Keratinocyte (primary cell): ENCODE results near the gene NFASC. TPM values are rescaled to one million over a fixed set of nuclear protein-coding genes. Genes with fewer than 3 reads are reported as not detected.

Experiments used
- DNase-seq: peaks from one replicate; pipeline ENCODE4 v3.0.0-alpha.2; 2011; ENCODE audit warnings: low read depth, missing footprints, low spot score
- FAIRE-seq: peaks from 2 replicates; lab custom pipeline; 2011; peaks lifted over from hg19 to GRCh38; lab: Jason Lieb, UNC
- H2AFZ ChIP-seq: 2 replicates; pipeline ENCODE4 v1.6.0; 2012; ENCODE audit warnings: low read length, control low read depth, inconsistent platforms; ENCODE audit not compliant: control insufficient read depth
- H3K27ac ChIP-seq: 2 replicates; pipeline ENCODE4 v1.5.1; 2011; ENCODE audit warnings: low read length; ENCODE audit not compliant: control insufficient read depth, insufficient read depth
- H3K27me3 ChIP-seq: 3 replicates; pipeline ENCODE4 v1.6.0; 2011; ENCODE audit warnings: low read length; ENCODE audit not compliant: control insufficient read depth, insufficient read depth; ENCODE audit errors: extremely low read depth
- H3K36me3 ChIP-seq, 2 experiments: 2 replicates in 1 of 2; 3 replicates in 1 of 2; pipeline ENCODE4 v1.5.1; 2011; ENCODE audit warnings: low read length in 2 of 2, mild to moderate bottlenecking in 1 of 2; ENCODE audit not compliant: control insufficient read depth in 2 of 2, insufficient read depth in 2 of 2; ENCODE audit errors: extremely low read depth in 1 of 2
- H3K4me1 ChIP-seq: 3 replicates; pipeline ENCODE4 v1.5.1; 2011; ENCODE audit warnings: low read length; ENCODE audit not compliant: control insufficient read depth, insufficient read depth; ENCODE audit errors: extremely low read depth
- H3K4me2 ChIP-seq: 3 replicates; pipeline ENCODE4 v1.6.0; 2011; ENCODE audit warnings: low read depth, low read length; ENCODE audit not compliant: control insufficient read depth, insufficient read depth; ENCODE audit errors: extremely low read depth
- H3K4me3 ChIP-seq, 3 experiments: fragments of 200-600 bp in 1 of 3; sonication (generic) in 1 of 3; 2 replicates in 2 of 3; 3 replicates in 1 of 3; pipeline ENCODE4 v1.5.1; 2011 to 2016; ENCODE audit warnings: low read length in 3 of 3, mild to moderate bottlenecking in 3 of 3, control low read depth in 2 of 3, inconsistent platforms in 1 of 3, low read depth in 1 of 3, mixed read lengths in 1 of 3, mixed run types in 1 of 3, moderate library complexity in 1 of 3; ENCODE audit not compliant: control insufficient read depth in 2 of 3, insufficient read depth in 2 of 3; ENCODE audit errors: extremely low read depth in 1 of 3
- H3K79me2 ChIP-seq: 2 replicates; pipeline ENCODE4 v1.6.0; 2012; ENCODE audit warnings: low read length; ENCODE audit not compliant: control insufficient read depth, insufficient read depth
- H3K9ac ChIP-seq: 3 replicates; pipeline ENCODE4 v1.6.0; 2011; ENCODE audit warnings: low read length; ENCODE audit not compliant: control insufficient read depth, insufficient read depth; ENCODE audit errors: extremely low read depth
- H3K9me1 ChIP-seq: 3 replicates; pipeline ENCODE4 v1.6.0; 2011; ENCODE audit warnings: low read length; ENCODE audit not compliant: control insufficient read depth, insufficient read depth; ENCODE audit errors: extremely low read depth
- H3K9me3 ChIP-seq: 2 replicates; pipeline ENCODE4 v1.5.1; 2012; ENCODE audit warnings: low read depth, low read length; ENCODE audit not compliant: control insufficient read depth
- H4K20me1 ChIP-seq: 3 replicates; pipeline ENCODE4 v1.6.0; 2011; ENCODE audit warnings: low read length; ENCODE audit not compliant: control insufficient read depth, insufficient read depth; ENCODE audit errors: extremely low read depth
- EZH2 ChIP-seq: IDR thresholded peaks from one replicate; pipeline ENCODE4 v1.6.1; 2012; ENCODE audit warnings: inconsistent platforms, mild to moderate bottlenecking, low read length, moderate library complexity
- dilution Hi-C: fragments of 300-500 bp; cut with MboI; formaldehyde crosslinking; loops from one replicate; pipeline ENCODE4 v1.7.0; 2020; ENCODE audit warnings: low sequenced_read_pairs; ENCODE audit not compliant: extremely low pct_ligation_motif_present
- polyA plus RNA-seq, 5 experiments: library from polyadenylated mRNA; depleted of rRNA in 3 of 5; stranded (reverse) in 3 of 5; stranded (forward) in 1 of 5; unstranded in 1 of 5; fragments of >200 nt; gene quantifications; 1 replicate in 1 of 5; 2 replicates in 3 of 5; 3 replicates in 1 of 5; pipeline versions ENCODE4 v1.2.1 to v1.2.3, GENCODE V29; 2011 to 2012; ENCODE audit warnings: missing spikeins in 2 of 5, low read depth in 1 of 5, low replicate concordance in 1 of 5
- TF ChIP-seq, protein P1 (sequence below), 3 experiments: IDR thresholded peaks in 1 of 3; conservative IDR thresholded peaks in 1 of 3; optimal IDR thresholded peaks in 1 of 3; 2 replicates in 2 of 3; 3 replicates in 1 of 3; pipeline versions ENCODE3 to v1.5.1; 2011; ENCODE audit warnings: low read length in 3 of 3, mild to moderate bottlenecking in 3 of 3, moderate library complexity in 2 of 3, control low read depth in 1 of 3, inconsistent platforms in 1 of 3; ENCODE audit not compliant: insufficient read depth in 2 of 3; ENCODE audit errors: extremely low read depth in 1 of 3

NFASC gene
- polyA plus RNA-seq, 1 donor (not counting 4 experiments of a cell fraction or from before 2014, with no cell fraction given), result 4.3 TPM

DNA sequence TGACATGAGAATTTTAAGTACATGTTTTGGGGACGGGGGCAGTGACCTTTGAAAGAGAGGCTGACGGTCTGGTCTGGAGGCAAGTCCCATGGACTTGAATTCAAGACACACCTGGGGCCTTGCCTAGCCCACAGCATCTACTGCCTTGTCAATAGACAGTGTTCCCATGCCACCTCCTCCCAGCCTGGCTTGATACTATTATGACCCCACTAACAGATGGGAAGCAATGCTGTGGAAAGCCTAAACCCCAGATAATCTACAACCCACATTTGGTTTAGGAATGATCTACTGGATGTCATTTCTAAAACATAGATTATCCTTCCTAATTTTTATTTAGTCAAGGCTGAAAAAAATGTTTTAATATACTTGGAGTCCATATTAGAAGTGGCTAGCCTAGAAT lies 17.8 kb upstream of the NFASC start:
- dilution Hi-C loops, result no loop called here

DNA sequence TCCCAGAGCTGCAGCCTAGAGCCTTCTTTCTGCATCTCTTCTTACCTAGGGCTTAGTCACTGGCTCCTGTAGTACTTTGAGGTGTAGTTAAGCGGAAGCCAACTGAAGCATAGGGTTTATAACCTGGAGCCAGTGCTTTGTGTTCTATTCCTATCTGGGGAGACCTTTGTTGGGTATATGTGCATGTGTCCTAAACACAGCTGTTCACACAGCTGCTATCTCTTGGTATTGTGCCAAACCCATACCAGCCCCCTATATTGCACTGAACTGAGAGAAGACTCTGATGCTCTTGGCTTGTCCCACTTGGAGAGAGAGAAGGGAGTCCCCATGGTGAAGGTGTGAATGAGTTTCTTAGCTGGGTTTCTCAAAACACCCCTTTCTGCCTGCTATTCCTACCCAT lies 17.2 kb upstream of the NFASC start:
- Histone ChIP-seq H2AFZ (no peak overlapping the region), H3K4me1 (no peaks in the 10 kb centered on the region), H3K4me2 (no peak overlapping the region), H3K36me3 (no peaks in the 10 kb centered on the region), H3K27me3 (peaks cover 4% of the 10 kb centered on the region), H3K27ac (no peak overlapping the region), H3K9me3 (no peaks in the 10 kb centered on the region), H3K9ac (no peak overlapping the region), H3K4me3 (no peak overlapping the region), H3K79me2 (no peaks in the 10 kb centered on the region), H4K20me1 (no peaks in the 10 kb centered on the region), H3K9me1 (no peaks in the 10 kb centered on the region)
- dilution Hi-C loops, result no loop called here
- FAIRE-seq, result no peak
- DNase-seq, result no peak
- TF ChIP-seq, protein P1, sequence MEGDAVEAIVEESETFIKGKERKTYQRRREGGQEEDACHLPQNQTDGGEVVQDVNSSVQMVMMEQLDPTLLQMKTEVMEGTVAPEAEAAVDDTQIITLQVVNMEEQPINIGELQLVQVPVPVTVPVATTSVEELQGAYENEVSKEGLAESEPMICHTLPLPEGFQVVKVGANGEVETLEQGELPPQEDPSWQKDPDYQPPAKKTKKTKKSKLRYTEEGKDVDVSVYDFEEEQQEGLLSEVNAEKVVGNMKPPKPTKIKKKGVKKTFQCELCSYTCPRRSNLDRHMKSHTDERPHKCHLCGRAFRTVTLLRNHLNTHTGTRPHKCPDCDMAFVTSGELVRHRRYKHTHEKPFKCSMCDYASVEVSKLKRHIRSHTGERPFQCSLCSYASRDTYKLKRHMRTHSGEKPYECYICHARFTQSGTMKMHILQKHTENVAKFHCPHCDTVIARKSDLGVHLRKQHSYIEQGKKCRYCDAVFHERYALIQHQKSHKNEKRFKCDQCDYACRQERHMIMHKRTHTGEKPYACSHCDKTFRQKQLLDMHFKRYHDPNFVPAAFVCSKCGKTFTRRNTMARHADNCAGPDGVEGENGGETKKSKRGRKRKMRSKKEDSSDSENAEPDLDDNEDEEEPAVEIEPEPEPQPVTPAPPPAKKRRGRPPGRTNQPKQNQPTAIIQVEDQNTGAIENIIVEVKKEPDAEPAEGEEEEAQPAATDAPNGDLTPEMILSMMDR (optimal IDR thresholded peaks at IDR 0.05 in 1 of 3, IDR thresholded peaks at IDR 0.05 in 1 of 3, conservative IDR thresholded peaks at IDR 0.05 in 1 of 3; ENCODE audit: extremely low read depth in 1 of 3, insufficient read depth in 2 of 3, low read length in 3 of 3), result no peak
- TF ChIP-seq EZH2, result no peak

More for the DNA sequence above, 17.8 kb upstream of the NFASC start:
- Histone ChIP-seq H3K9me1 (no peaks in the 10 kb centered on the region), H3K9ac (no peak overlapping the region), H3K36me3 (no peaks in the 10 kb centered on the region), H3K27me3 (peaks cover 4% of the 10 kb centered on the region), H3K4me3 (no peak overlapping the region), H2AFZ (no peak overlapping the region), H3K27ac (no peak overlapping the region), H4K20me1 (no peaks in the 10 kb centered on the region), H3K79me2 (no peaks in the 10 kb centered on the region), H3K4me1 (no peaks in the 10 kb centered on the region), H3K9me3 (no peaks in the 10 kb centered on the region), H3K4me2 (no peak overlapping the region)
- DNase-seq (no peak), FAIRE-seq (no peak)
- TF ChIP-seq, protein P1 (optimal IDR thresholded peaks at IDR 0.05 in 1 of 3, IDR thresholded peaks at IDR 0.05 in 1 of 3, conservative IDR thresholded peaks at IDR 0.05 in 1 of 3; ENCODE audit: extremely low read depth in 1 of 3, insufficient read depth in 2 of 3, low read length in 3 of 3), result no peak
- TF ChIP-seq EZH2, result no peak
